Right lobe of liver (tissue), 6 donors: ENCODE results near the gene F10. TPM values are rescaled to one million over a fixed set of nuclear protein-coding genes. Genes with fewer than 3 reads are reported as not detected.

ENCODE experiments used
- ATAC-seq, 4 donors: fragments of 200-7000 bp; cut with Tn5 transposase; one replicate each; pipeline ENCODE4 v1.9.1; 2020; ENCODE audit warnings: mild to moderate bottlenecking in 4 of 4, moderate library complexity in 4 of 4
- DNase-seq, 3 donors: peaks; one replicate each; pipeline ENCODE4 v3.0.0-alpha.2; 2020
- H3K27ac ChIP-seq, 3 donors: fragments of 200-600 bp; one replicate each; pipeline ENCODE4 v1.8.0; 2022
- H3K27me3 ChIP-seq, 2 donors: fragments of 200-600 bp; one replicate each; pipeline ENCODE4 v1.8.0; 2022
- H3K36me3 ChIP-seq, 4 donors: fragments of 200-600 bp; sonication (generic) in 1 of 4; one replicate each; pipeline versions ENCODE4 v1.5.1 to v1.8.0; 2017 to 2022; ENCODE audit warnings: control low read depth in 1 of 4
- H3K4me1 ChIP-seq, 4 donors: fragments of 200-600 bp; sonication (generic) in 1 of 4; one replicate each; pipeline versions ENCODE4 v1.5.1 to v1.8.0; 2017 to 2022; ENCODE audit warnings: control low read depth in 1 of 4
- H3K4me3 ChIP-seq, 3 donors: fragments of 200-600 bp; one replicate each; pipeline ENCODE4 v1.8.0; 2022
- H3K9me3 ChIP-seq, 4 donors: fragments of 200-600 bp; sonication (generic) in 1 of 4; one replicate each; pipeline versions ENCODE4 v1.5.1 to v1.8.0; 2017 to 2022; ENCODE audit warnings: control low read depth in 1 of 4
- POLR2A ChIP-seq: fragments of 450-650 bp; IDR thresholded peaks from one replicate; pipeline ENCODE4 v1.6.1; 2017; ENCODE audit warnings: antibody characterized with exemption, mild to moderate bottlenecking
- WGBS: methylation state at CpG from one replicate; pipeline ENCODE4 v1.1.6; 2018; ENCODE audit warnings: low coverage, low lambda C conversion rate; ENCODE audit not compliant: insufficient coverage; ENCODE audit errors: missing lambda C conversion rate; 5-methylcytosine and 5-hydroxymethylcytosine counted together
- intact Hi-C, 2 donors: fragments of 100-400 bp; cut with DNase I; formaldehyde crosslinking; loops; one replicate each; pipeline versions ENCODE4 v1.11.2 to v1.14.1; 2022
- total RNA-seq, 6 experiments: library from RNA; depleted of rRNA in 2 of 6; stranded (reverse); fragments of >200 nt in 2 of 6; fragmentation: NEBNext Ultra II Directional in 3 of 6; extraction: Animal tissue kit (Norgen Biotek cat#: 25700) in 3 of 6; gene quantifications; one replicate each; pipeline versions ENCODE4 v1.1.0 to v1.2.4, GENCODE V29; 2016 to 2023
- TF ChIP-seq, protein P1 (sequence below), 4 donors: fragments of 200-600 bp in 3 of 4; fragments of 450-650 bp in 1 of 4; IDR thresholded peaks; one replicate each; pipeline versions ENCODE4 v1.5.1 to v1.8.0; 2016 to 2022; ENCODE audit warnings: antibody characterized with exemption in 4 of 4, mild to moderate bottlenecking in 2 of 4
- donor health status: DM: no; HTN: yes; CAD: no.
- donor health status: DM: no; HTN: no; CAD: no.
- donor health status: DM: no; HTN: no; CAD: no.
- donor health status: DM: no; HTN: yes; CAD: no.
- donor health status: DM: no; HTN: yes; CAD: no.

Gene F10
- total RNA-seq, 6 experiments from 2014 or later = 108 to 157 (median 132) TPM

DNA sequence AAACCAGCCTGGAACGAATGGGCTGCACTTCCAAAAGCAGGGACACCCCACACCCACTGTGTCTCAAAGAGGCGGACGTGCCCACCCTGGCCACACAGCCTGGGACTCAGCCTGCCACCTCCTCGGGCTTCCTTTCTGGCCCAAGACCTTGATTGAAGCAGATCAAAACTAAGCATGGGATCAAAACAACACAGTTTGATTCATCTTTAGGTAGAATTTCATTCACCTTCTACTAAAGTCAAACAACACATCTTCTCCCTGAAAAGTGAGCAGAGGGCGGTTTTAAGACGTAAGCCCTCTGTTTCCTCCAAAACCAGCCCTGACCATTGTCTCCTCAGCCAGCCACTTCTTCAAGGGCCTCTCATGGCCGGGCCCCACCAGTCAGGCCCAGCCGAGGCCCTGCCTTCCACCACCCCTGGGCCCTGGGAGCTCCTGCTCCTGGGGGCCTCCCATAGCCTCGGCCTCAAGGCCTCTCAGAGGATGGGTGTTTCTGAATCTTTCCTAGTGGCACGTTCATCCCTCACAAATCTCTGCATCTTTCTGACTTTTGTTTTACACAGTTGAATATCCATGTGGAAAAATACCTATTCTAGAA lies 6.3 kb upstream of the F10 start:
- WGBS = 73% methylated on average over 5 of the region's 10 CpGs
- intact Hi-C loops = no loop called here
- no peak overlapping the region for H3K4me3 ChIP-seq
- H3K27ac ChIP-seq = no peak overlapping the region
- DNase-seq (peak in 1 of 3 donors; percentile 27), ATAC-seq (no peak)
- no peak for TF ChIP-seq POLR2A
- TF ChIP-seq, protein P1, sequence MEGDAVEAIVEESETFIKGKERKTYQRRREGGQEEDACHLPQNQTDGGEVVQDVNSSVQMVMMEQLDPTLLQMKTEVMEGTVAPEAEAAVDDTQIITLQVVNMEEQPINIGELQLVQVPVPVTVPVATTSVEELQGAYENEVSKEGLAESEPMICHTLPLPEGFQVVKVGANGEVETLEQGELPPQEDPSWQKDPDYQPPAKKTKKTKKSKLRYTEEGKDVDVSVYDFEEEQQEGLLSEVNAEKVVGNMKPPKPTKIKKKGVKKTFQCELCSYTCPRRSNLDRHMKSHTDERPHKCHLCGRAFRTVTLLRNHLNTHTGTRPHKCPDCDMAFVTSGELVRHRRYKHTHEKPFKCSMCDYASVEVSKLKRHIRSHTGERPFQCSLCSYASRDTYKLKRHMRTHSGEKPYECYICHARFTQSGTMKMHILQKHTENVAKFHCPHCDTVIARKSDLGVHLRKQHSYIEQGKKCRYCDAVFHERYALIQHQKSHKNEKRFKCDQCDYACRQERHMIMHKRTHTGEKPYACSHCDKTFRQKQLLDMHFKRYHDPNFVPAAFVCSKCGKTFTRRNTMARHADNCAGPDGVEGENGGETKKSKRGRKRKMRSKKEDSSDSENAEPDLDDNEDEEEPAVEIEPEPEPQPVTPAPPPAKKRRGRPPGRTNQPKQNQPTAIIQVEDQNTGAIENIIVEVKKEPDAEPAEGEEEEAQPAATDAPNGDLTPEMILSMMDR (IDR thresholded peaks at IDR 0.05) = no peak
- H3K27me3 ChIP-seq = no peaks in the 10 kb centered on the region
- H3K9me3 ChIP-seq = no peaks in the 10 kb centered on the region
- H3K36me3 ChIP-seq = peaks cover 0 to 2% (median 0%) of the 10 kb centered on the region in 4 donors
- H3K4me1 ChIP-seq = no peaks in the 10 kb centered on the region

DNA sequence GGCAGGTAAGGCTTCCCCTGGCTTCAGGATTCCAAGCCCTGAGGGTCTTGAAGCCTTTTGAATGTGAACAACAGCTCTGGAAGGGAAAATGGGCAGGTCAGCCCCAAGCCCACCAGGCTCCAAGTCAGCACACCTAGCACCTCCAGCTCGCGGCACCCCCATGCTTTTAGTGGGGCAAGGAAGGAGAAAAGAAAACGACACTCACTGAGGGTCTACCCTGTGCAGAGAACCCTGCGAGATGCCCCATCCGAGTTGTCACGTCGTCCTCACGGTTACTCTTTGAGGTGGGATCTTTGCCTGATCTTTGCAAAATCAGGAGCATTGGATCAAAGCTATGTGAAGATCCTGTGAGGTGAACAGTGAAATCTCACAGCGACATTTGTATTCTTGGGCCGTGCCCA lies 5.7 kb upstream of the F10 start:
- no peak for TF ChIP-seq POLR2A
- TF ChIP-seq, protein P1 (IDR thresholded peaks at IDR 0.05) = no peak
- DNase-seq = peak in 1 of 3 donors; percentile 27
- 80% methylated on average over 1 of the region's 10 CpGs for WGBS

DNA sequence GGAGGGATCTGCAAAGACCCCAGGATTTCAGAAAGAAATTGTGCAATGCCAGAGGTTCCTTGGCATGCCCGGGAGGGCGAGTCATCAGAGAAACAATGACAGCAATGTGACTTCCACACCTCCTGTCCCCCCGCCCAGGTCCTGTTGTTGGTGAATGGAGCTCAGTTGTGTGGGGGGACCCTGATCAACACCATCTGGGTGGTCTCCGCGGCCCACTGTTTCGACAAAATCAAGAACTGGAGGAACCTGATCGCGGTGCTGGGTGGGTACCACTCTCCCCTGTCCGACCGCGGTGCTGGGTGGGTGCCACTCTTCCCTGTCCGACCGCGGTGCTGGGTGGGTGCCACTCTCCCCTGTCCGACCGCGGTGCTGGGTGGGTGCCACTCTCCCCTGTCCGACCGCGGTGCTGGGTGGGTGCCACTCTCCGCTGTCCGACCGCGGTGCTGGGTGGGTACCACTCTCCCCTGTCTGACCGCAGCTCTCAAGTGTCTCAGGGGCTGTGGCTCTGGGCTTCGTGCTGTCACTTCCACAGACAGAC lies 5.2 kb upstream of the F10 start:
- TF ChIP-seq POLR2A = no peak
- Histone ChIP-seq H3K4me3 (no peak overlapping the region), H3K27ac (no peak overlapping the region), H3K36me3 (peaks cover 0 to 2% (median 0%) of the 10 kb centered on the region in 4 donors), H3K4me1 (peaks cover 0 to 4% (median under 1%) of the 10 kb centered on the region in 4 donors), H3K9me3 (no peaks in the 10 kb centered on the region), H3K27me3 (no peaks in the 10 kb centered on the region)
- 95% methylated on average over 8 of the region's 26 CpGs for WGBS
- intact Hi-C loops = no loop called here
- peak in 2 of 3 donors; percentile 34 for DNase-seq
- ATAC-seq = no peak

More for the DNA sequence above, 5.7 kb upstream of the F10 start:
- Histone ChIP-seq H3K27me3 (no peaks in the 10 kb centered on the region), H3K9me3 (no peaks in the 10 kb centered on the region), H3K27ac (no peak overlapping the region), H3K4me1 (no peaks in the 10 kb centered on the region), H3K36me3 (peaks cover 0 to 2% (median 0%) of the 10 kb centered on the region in 4 donors), H3K4me3 (no peak overlapping the region)
- intact Hi-C loops = no loop called here
- no peak for ATAC-seq

DNA sequence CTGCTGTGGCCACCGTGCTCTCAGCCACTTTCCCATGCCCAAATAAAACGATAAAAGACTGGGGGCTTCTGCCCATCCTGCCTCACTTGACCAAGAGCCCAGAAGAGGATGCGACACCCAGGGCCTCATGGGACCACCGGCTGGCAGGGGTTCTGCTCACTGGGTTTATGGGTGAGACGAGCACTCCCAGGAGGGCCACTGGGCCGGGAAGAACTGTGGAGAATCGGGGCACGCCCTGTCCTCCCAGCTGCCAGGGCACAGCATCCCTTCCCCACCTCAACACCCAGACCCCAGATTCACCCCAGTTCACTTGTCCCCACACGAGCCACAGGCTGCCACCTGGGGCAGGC lies 4.7 kb upstream of the F10 start:
- Histone ChIP-seq H3K27ac (no peak overlapping the region), H3K4me1 (peaks cover 0 to 4% (median under 1%) of the 10 kb centered on the region in 4 donors), H3K36me3 (peaks cover 0 to 2% (median 0%) of the 10 kb centered on the region in 4 donors), H3K4me3 (no peak overlapping the region), H3K9me3 (no peaks in the 10 kb centered on the region), H3K27me3 (no peaks in the 10 kb centered on the region)
- intact Hi-C loops = no loop called here
- ATAC-seq = no peak
- peak in 1 of 3 donors; percentile 37 for DNase-seq
- TF ChIP-seq, protein P1 (IDR thresholded peaks at IDR 0.05) = no peak
- no peak for TF ChIP-seq POLR2A
- no CpG with 5 or more reads among the region's 9 CpGs for WGBS

DNA sequence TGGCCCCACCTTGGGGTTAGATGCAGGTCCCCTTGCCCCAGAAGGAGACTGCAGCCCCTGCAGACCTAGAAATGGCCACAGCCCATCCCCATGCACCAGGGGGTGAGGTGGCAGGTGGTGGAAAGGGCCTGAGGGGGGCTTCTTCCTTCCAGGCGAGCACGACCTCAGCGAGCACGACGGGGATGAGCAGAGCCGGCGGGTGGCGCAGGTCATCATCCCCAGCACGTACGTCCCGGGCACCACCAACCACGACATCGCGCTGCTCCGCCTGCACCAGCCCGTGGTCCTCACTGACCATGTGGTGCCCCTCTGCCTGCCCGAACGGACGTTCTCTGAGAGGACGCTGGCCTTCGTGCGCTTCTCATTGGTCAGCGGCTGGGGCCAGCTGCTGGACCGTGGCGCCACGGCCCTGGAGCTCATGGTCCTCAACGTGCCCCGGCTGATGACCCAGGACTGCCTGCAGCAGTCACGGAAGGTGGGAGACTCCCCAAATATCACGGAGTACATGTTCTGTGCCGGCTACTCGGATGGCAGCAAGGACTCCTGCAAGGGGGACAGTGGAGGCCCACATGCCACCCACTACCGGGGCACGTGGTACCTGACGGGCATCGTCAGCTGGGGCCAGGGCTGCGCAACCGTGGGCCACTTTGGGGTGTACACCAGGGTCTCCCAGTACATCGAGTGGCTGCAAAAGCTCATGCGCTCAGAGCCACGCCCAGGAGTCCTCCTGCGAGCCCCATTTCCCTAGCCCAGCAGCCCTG lies 4.2 kb upstream of the F10 start:
- intact Hi-C loops = no loop called here
- ATAC-seq = no peak
- no peak overlapping the region for H3K27ac ChIP-seq
- peaks cover 0 to 2% (median 0%) of the 10 kb centered on the region in 4 donors for H3K36me3 ChIP-seq
- no peaks in the 10 kb centered on the region for H3K9me3 ChIP-seq
- peak in 2 of 3 donors; percentile 44 to 54 for DNase-seq
- no peak for TF ChIP-seq POLR2A
- TF ChIP-seq, protein P1 (IDR thresholded peaks at IDR 0.05) = no peak
- H3K4me1 ChIP-seq = peaks cover 0 to 4% (median 2%) of the 10 kb centered on the region in 4 donors
- WGBS = no CpG with 5 or more reads among the region's 42 CpGs
- H3K4me3 ChIP-seq = no peak overlapping the region
- no peaks in the 10 kb centered on the region for H3K27me3 ChIP-seq
